Measurements from ENCODE around the gene RHBDD3. TPM values are rescaled to one million over a fixed set of nuclear protein-coding genes. Genes with fewer than 3 reads are reported as not detected.
A peak's percentile ranks its signal among the peaks of the same experiment; 100 is the strongest.

Gene RHBDD3
- total and polyA plus RNA-seq, 9 of the 15 experiments (the other 6 are each of a cell fraction or from before 2014, with no cell fraction given), result 0.32 to 35.6 (median 14.0) TPM

- TF ChIP-seq ZBTB17 (CRISPR knock-in tag; IDR thresholded peaks at IDR 0.05) (no peak), ESRRA (IDR thresholded peaks at IDR 0.05; ENCODE audit: borderline replicate concordance, low read depth) (no peak; the same call in 1 of the 2 replicates), HDAC2 (IDR thresholded peaks at IDR 0.05) (no peak), NFYB (IDR thresholded peaks at IDR 0.05; ENCODE audit: extremely low read depth, insufficient read length) (no peak), PHF20 (IDR thresholded peaks at IDR 0.05; ENCODE audit: partially characterized antibody) (no peak), RAD51 (IDR thresholded peaks at IDR 0.05; ENCODE audit: borderline replicate concordance, low read depth) (peak; percentile 36; the same call in 1 of the 2 replicates), DNMT1 (IDR thresholded peaks at IDR 0.05) (no peak), GTF2E2 (tag; IDR thresholded peaks at IDR 0.05) (0 out of 2 replicates have a peak, but pooled peaks have one; percentile 13), ZNF384 (IDR thresholded peaks at IDR 0.05; ENCODE audit: low read depth, low read length) (no peak), ERF (CRISPR knock-in tag; IDR thresholded peaks at IDR 0.05) (no peak), BRD9 (IDR thresholded peaks at IDR 0.05; ENCODE audit: low read depth, partially characterized antibody) (no peak), MEIS2 (IDR thresholded peaks at IDR 0.05; ENCODE audit: partially characterized antibody) (peak; percentile 44), HMG20B (CRISPR knock-in tag; IDR thresholded peaks at IDR 0.05) (no peak), ZSCAN29 (IDR thresholded peaks at IDR 0.05) (no peak), NFATC3 (IDR thresholded peaks at IDR 0.05) (no peak), EWSR1 (IDR thresholded peaks at IDR 0.05; ENCODE audit: borderline replicate concordance, low read depth, partially characterized antibody) (no peak), MAFG (tag; conservative IDR thresholded peaks at IDR 0.05) (peak; percentile 65; the same call in 1 of the 2 replicates), MBD1 (CRISPR knock-in tag; IDR thresholded peaks at IDR 0.05) (no peak), KDM2B (CRISPR knock-in tag; IDR thresholded peaks at IDR 0.05) (no peak)
- TF ChIP-seq, protein P1, sequence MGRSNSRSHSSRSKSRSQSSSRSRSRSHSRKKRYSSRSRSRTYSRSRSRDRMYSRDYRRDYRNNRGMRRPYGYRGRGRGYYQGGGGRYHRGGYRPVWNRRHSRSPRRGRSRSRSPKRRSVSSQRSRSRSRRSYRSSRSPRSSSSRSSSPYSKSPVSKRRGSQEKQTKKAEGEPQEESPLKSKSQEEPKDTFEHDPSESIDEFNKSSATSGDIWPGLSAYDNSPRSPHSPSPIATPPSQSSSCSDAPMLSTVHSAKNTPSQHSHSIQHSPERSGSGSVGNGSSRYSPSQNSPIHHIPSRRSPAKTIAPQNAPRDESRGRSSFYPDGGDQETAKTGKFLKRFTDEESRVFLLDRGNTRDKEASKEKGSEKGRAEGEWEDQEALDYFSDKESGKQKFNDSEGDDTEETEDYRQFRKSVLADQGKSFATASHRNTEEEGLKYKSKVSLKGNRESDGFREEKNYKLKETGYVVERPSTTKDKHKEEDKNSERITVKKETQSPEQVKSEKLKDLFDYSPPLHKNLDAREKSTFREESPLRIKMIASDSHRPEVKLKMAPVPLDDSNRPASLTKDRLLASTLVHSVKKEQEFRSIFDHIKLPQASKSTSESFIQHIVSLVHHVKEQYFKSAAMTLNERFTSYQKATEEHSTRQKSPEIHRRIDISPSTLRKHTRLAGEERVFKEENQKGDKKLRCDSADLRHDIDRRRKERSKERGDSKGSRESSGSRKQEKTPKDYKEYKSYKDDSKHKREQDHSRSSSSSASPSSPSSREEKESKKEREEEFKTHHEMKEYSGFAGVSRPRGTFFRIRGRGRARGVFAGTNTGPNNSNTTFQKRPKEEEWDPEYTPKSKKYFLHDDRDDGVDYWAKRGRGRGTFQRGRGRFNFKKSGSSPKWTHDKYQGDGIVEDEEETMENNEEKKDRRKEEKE (IDR thresholded peaks at IDR 0.05; ENCODE audit: borderline replicate concordance in 1 of 2, control insufficient read depth in 1 of 2, low read depth in 2 of 2, low read length in 1 of 2), result peak; percentile 66 to 96; a peak in 2 of 4 replicates
- TF ChIP-seq, protein P2, sequence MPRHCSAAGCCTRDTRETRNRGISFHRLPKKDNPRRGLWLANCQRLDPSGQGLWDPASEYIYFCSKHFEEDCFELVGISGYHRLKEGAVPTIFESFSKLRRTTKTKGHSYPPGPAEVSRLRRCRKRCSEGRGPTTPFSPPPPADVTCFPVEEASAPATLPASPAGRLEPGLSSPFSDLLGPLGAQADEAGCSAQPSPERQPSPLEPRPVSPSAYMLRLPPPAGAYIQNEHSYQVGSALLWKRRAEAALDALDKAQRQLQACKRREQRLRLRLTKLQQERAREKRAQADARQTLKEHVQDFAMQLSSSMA (CRISPR knock-in tag; IDR thresholded peaks at IDR 0.05), result no peak
- TF ChIP-seq, protein P3, sequence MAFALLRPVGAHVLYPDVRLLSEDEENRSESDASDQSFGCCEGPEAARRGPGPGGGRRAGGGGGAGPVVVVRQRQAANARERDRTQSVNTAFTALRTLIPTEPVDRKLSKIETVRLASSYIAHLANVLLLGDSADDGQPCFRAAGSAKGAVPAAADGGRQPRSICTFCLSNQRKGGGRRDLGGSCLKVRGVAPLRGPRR (CRISPR knock-in tag; IDR thresholded peaks at IDR 0.05), result no peak
Observed at GRCh38 chr22:29267858-29268510, at the start of gene RHBDD3, which contains the start of gene EWSR1 (continued).

Data from K562 (cell line).